ENCODE measurements around the gene ACTR6.
A peak's percentile ranks its signal among the peaks of the same experiment; 100 is the strongest.
"Not testable (repeated sequence)": the region's sequence is repeated elsewhere in the genome, so short reads cannot be mapped to it uniquely, and the experiment has no call there.

The ACTR6 gene

DNA sequence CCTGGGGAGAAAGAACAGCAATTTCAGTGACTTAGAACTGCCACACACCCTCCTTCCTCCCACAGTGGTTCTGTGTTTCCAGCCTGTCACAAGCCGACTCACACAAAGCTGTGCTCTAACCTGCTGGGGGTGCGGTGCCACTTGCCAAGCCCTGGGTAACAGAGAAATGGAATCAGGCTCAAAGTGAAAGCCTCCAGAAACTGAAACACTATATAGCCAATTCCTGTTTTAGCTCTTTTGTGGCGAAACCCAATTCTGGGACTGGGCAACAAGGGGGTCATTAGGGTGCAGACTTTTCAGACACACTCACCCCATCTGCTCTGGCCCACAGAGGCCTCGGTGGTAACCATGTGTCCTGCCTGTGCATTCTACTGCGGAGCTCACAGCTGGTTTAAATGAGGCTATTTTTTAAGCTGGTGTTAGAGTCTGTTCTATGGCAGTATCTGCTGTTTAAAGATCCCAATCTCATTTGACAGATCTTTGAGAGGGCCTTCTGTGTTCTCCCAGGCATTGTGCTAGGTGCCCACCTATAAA, 15.2 kb upstream of the ACTR6 start:
- no peak for DNase-seq

DNA sequence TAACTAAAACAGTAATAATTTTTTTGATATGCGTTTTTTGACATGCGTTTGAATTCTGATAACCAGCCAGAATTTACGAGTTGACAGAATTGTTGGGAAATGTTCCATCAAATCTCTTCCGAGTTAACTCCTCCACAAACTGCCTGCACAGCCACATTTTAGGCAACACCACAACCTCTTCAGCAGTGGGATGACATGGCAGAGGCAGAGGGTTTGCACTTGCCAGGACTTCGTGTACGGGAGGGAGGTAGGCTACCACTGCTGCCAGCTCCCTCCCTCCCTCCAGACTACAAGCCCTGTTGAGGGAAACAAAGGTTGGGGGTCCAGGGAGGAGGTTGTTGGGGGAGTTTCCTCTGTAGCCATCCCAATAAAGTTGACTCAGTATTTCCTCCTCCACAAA, 14.5 kb upstream of the ACTR6 start:
- DNase-seq, result no peak

DNA sequence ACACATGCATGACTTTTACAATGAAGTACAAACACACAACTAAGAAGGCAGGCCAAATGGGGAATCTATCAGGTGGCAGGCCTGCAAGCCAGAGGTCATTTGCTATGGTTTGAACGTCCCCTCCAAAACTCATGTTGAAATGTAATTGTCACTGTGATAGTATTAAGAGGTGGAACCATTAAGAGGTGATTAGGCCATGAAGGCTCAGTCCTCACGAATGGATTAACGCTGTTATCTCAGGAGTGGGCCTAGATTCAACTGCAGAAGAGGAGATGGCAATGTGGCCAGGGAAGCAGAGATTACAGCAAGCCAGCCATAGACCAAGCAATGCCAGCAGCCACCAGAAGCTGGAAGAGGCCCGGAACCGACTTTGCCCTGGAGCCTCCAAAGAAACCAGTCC, 13.5 kb upstream of the ACTR6 start:
- no peak for DNase-seq

- DNase-seq, result no peak
These were observed 12.6 kb upstream of the ACTR6 start for GRCh38 chr12:100187857-100188519.

GRCh38 chr12:100188888-100189635, 11.6 kb upstream of the ACTR6 start:
- not testable (repeated sequence) for DNase-seq

- DNase-seq, result no peak
These were observed 10.8 kb upstream of the ACTR6 start for GRCh38 chr12:100189636-100190394.

GRCh38 chr12:100193085-100193484, 7.5 kb upstream of the ACTR6 start:
- no peak for DNase-seq

- no peak for DNase-seq
These were observed 3.1 kb upstream of the ACTR6 start for GRCh38 chr12:100197486-100197885.

DNA sequence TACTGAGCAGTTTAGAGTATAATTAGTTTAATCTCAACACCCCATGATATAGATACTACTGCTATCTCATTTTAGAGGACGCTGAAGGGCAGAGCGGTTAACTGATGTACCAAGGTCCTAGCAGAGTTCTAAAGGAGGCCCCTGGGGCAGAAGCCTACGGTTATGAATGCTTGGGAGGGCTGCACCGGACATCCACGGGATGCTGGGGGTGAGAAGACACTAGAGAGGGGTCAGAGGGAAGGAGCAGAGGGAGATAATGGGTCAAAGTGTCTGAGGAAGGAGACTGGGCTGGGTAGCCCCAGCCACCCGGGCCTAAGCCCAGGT, 1.6 kb upstream of the ACTR6 start:
- DNase-seq, result no peak

GRCh38 chr12:100199347-100200149, 1.1 kb upstream of the ACTR6 start:
- DNase-seq, result peak; percentile 84

DNA sequence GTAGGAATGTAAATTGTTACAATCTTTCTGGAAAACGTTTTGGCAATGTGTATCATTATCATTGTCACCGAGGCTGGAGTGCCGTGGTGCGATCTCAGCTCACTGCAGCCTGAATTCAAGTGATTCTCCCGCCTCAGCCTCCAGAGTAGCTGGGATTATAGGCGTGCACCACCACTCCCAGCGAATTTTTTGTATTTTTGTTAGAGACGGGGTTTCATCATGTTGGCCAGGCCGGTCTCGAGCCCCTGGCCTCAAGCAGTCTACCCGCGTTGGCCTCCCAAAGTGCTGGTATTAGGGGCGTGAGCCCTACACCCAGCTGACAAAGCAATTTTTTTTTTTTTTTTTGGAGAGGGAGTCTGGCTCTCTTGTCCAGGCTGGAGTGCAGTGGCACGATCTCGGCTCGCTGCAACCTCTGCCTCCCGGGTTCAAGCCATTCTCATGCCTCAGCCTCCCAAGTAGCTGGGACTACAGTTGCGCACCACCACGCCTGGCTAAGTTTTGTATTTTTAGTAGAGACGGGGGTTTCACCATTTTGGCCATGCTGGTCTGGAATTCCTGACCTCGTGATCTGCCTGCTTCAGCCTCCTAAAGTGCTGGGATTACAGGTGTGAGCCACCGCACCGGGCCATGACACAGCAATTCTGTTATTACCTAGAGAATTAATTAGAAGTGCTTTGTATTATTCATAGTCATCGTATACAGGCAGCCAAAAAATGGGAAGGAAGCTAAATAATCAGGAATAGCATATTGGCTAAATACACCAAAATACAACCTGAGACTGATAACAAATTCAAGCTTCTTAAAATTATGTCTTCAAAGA, 1.2 kb downstream of the ACTR6 start:
- no peak for DNase-seq

- no peak for DNase-seq
These were observed 6.7 kb downstream of the ACTR6 start for GRCh38 chr12:100207311-100207710.

DNA sequence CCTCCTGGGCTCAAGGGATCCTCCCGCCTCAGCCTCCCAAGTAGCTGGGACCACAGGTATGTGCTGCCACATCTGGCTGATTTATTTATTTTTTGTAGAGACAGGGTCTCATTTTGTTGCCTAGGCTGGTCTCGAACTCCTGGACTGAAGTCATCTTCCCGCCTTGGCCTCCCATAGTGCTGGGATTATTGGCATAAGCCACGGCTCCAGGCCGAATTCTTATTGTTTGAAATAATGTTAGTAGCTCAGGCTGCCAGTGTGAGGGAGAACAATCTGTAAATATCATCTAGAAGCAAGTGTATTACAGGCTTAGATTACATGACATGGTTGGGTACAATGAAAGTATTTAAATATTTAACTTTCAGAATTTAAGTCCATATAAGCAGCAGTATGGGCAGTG, 8.2 kb downstream of the ACTR6 start:
- no peak for DNase-seq

GRCh38 chr12:100211698-100212097, 11.1 kb downstream of the ACTR6 start:
- DNase-seq, result no peak

- DNase-seq, result no peak
These were observed 12.6 kb downstream of the ACTR6 start for GRCh38 chr12:100213016-100213891.

DNA sequence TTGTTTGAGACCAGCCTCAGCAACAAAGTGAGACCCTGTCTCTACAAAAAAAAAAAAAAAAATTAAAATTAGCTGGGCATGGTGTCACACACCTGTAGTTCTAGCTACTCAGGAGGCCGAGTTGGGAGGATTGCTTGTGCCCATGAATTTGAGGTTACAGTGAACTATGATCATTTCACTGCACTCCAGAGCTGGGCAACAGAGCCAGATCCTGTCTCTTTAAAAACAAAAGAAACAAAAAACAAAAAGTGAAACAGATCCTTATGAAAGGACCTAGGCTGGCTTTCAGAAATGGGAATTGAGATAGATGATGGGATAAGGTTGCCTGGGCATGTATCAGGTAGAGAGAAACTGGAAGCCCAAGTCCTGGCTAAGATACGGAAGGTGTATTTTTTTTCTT, 13.9 kb downstream of the ACTR6 start:
- DNase-seq, result no peak

GRCh38 chr12:100215209-100215608, 14.6 kb downstream of the ACTR6 start:
- DNase-seq, result no peak

- DNase-seq, result no peak
These were observed 15.7 kb downstream of the ACTR6 start for GRCh38 chr12:100216337-100216736.

- DNase-seq, result no peak
These were observed 18.9 kb downstream of the ACTR6 start for GRCh38 chr12:100219328-100220109.

DNA sequence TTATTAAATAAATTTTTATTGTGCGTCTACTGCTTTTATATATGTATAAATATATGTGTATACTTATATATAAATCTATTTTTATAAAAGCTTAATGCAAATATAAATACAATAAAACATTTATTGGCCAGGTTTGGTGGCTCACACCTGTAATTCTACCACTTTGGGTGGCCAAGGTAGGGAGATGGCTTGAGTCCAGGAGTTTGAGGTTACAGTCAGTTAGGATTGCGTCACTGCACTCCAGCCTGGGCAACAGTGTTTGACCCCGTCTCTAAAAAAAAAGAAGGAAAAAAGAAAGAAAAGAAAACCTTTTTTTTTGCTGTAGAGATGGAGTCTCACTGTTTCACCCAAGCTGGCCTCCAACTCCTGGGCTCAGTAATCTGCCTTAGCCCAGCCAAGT, 20.9 kb downstream of the ACTR6 start:
- DNase-seq, result no peak

All from hematopoietic multipotent progenitor cell treated with erythropoietin and hydrocortisone succinate and interleukin-3 and kit ligand, for 6 days (in vitro differentiated cells).